ENCODE results near the gene RSPH1.

The RSPH1 gene

GRCh38 chr21:42438316-42439205 is 57.5 kb downstream of the RSPH1 start:
- H3K27ac ChIP-seq, result no peak overlapping the region
- no peak for TF ChIP-seq CTCF (conservative IDR thresholded peaks at IDR 0.05)

GRCh38 chr21:42437786-42438185 is 58.2 kb downstream of the RSPH1 start:
- no peak for TF ChIP-seq CTCF (conservative IDR thresholded peaks at IDR 0.05)
- no peak overlapping the region for H3K27ac ChIP-seq

GRCh38 chr21:42436914-42437313 is 59.1 kb downstream of the RSPH1 start:
- TF ChIP-seq CTCF (conservative IDR thresholded peaks at IDR 0.05), result no peak
- no peak overlapping the region for H3K27ac ChIP-seq

- no peak for TF ChIP-seq CTCF (conservative IDR thresholded peaks at IDR 0.05)
- H3K27ac ChIP-seq, result no peak overlapping the region
These were observed 60.2 kb downstream of the RSPH1 start for GRCh38 chr21:42435833-42436232.

- no peak overlapping the region for H3K27ac ChIP-seq
- no peak for TF ChIP-seq CTCF (conservative IDR thresholded peaks at IDR 0.05)
These were observed 60.6 kb downstream of the RSPH1 start for GRCh38 chr21:42435401-42435800.

GRCh38 chr21:42434884-42435283 is 61.1 kb downstream of the RSPH1 start:
- TF ChIP-seq CTCF (conservative IDR thresholded peaks at IDR 0.05), result no peak

GRCh38 chr21:42433946-42434551 is 62.0 kb downstream of the RSPH1 start:
- TF ChIP-seq CTCF (conservative IDR thresholded peaks at IDR 0.05), result no peak
- H3K27ac ChIP-seq, result no peak overlapping the region

More at GRCh38 chr21:42434884-42435283, 61.1 kb downstream of the RSPH1 start:
- H3K27ac ChIP-seq, result no peak overlapping the region
